ENCODE results near the gene NPLOC4.

Gene NPLOC4

GRCh38 chr17:81519284-81520020 is 117.5 kb downstream of the NPLOC4 start (continued):
- TF ChIP-seq KLF7 (tag by site-specific recombination; IDR thresholded peaks at IDR 0.05; ENCODE audit: borderline replicate concordance) (peak; percentile 49; the same call in 1 of the 2 replicates), SP7 (tag by site-specific recombination; IDR thresholded peaks at IDR 0.05) (peak; percentile 65), ZBTB21 (tag by site-specific recombination; IDR thresholded peaks at IDR 0.05) (0 out of 2 replicates have a peak, but pooled peaks have one; percentile 19), ZNF629 (tag by site-specific recombination; IDR thresholded peaks at IDR 0.05) (peak; percentile 34), ZBTB8A (tag by site-specific recombination; IDR thresholded peaks at IDR 0.05) (no peak), SCRT2 (tag by site-specific recombination; IDR thresholded peaks at IDR 0.05) (peak; percentile 94), OVOL3 (tag by site-specific recombination; IDR thresholded peaks at IDR 0.05) (no peak), KLF1 (tag by site-specific recombination; IDR thresholded peaks at IDR 0.05) (peak; percentile 84), BCL11A (tag by site-specific recombination; IDR thresholded peaks at IDR 0.05; ENCODE audit: low read depth) (peak; percentile 42; the same call in 1 of the 2 replicates), ZNF274 (IDR thresholded peaks at IDR 0.05; ENCODE audit: low read length) (no peak), ZNF274 (tag by site-specific recombination; IDR thresholded peaks at IDR 0.05; ENCODE audit: borderline replicate concordance) (no peak), SP3 (tag by site-specific recombination; IDR thresholded peaks at IDR 0.05) (peak; percentile 67), CTCF (tag by site-specific recombination; IDR thresholded peaks at IDR 0.05) (peak; percentile 55; the same call in 1 of the 2 replicates), KLF17 (tag by site-specific recombination; IDR thresholded peaks at IDR 0.05) (peak; percentile 69; the same call in 1 of the 2 replicates), KLF9 (tag by site-specific recombination; IDR thresholded peaks at IDR 0.05; ENCODE audit: low read depth) (peak; percentile 27; the same call in 1 of the 2 replicates), ZNF645 (tag by site-specific recombination; IDR thresholded peaks at IDR 0.05) (no peak), ZNF223 (tag by site-specific recombination; IDR thresholded peaks at IDR 0.05) (no peak), ZNF416 (tag by site-specific recombination; IDR thresholded peaks at IDR 0.05) (no peak), ZBTB17 (tag by site-specific recombination; IDR thresholded peaks at IDR 0.05) (no peak), SP2 (tag by site-specific recombination; IDR thresholded peaks at IDR 0.05) (peak; percentile 47; the same call in 1 of the 2 replicates), ZBTB26 (tag by site-specific recombination; optimal IDR thresholded peaks at IDR 0.05) (peak; percentile 54)

GRCh38 chr17:81518785-81519283 is 118.1 kb downstream of the NPLOC4 start:
- peaks cover 14% of the 10 kb centered on the region for H3K4me1 ChIP-seq (ENCODE audit: control insufficient read depth, insufficient read depth, low read length)
- peak overlapping the region; percentile 59; the same call in 1 of the 2 replicates for H3K27ac ChIP-seq (ENCODE audit: extremely low read depth, low read depth, low read length)
- POLR2A ChIA-PET = interaction anchor here (0.6 to 4.4 kb wide), 12 partner anchors 11 to 296 kb away, joined by 3 to 42 read pairs (median 4); partner anchors contain the start of genes ARL16, CEP131, FAAP100 and HGS
- no peak for TF ChIP-seq ZFP3 (tag by site-specific recombination; IDR thresholded peaks at IDR 0.05; ENCODE audit: low read depth)
- TF ChIP-seq KLF7 (tag by site-specific recombination; IDR thresholded peaks at IDR 0.05; ENCODE audit: borderline replicate concordance) = peak; percentile 59; the same call in 1 of the 2 replicates
- no peak for TF ChIP-seq ZBTB49 (tag by site-specific recombination; IDR thresholded peaks at IDR 0.05; ENCODE audit: low read depth)
- TF ChIP-seq ZNF664 (tag by site-specific recombination; IDR thresholded peaks at IDR 0.05) = no peak
- TF ChIP-seq KLF1 (tag by site-specific recombination; IDR thresholded peaks at IDR 0.05) = peak; percentile 75; the same call in 1 of the 2 replicates
- no peak for TF ChIP-seq ZFP69B (tag by site-specific recombination; IDR thresholded peaks at IDR 0.05)
- no peak for TF ChIP-seq ZBTB21 (tag by site-specific recombination; IDR thresholded peaks at IDR 0.05)
- no peak for TF ChIP-seq ZNF830 (tag by site-specific recombination; IDR thresholded peaks at IDR 0.05; ENCODE audit: low read depth)
- TF ChIP-seq ZNF324 (tag by site-specific recombination; IDR thresholded peaks at IDR 0.05) = no peak
- peak; percentile 46; the same call in 1 of the 2 replicates for TF ChIP-seq ZBTB8A (tag by site-specific recombination; IDR thresholded peaks at IDR 0.05)

More at GRCh38 chr17:81518785-81519283, 118.1 kb downstream of the NPLOC4 start:
- no peaks in the 10 kb centered on the region for H3K9me3 ChIP-seq (ENCODE audit: control insufficient read depth, insufficient read depth, low read depth, low read length)
- H3K36me3 ChIP-seq (ENCODE audit: control insufficient read depth in 2 of 2, insufficient read depth in 1 of 2, low read length in 2 of 2) = no peaks in the 10 kb centered on the region
- H3K4me3 ChIP-seq (ENCODE audit: low read depth, low read length) = peak overlapping the region; percentile 46
- CTCF ChIA-PET = interaction anchor here (0.6 to 3.6 kb wide), 11 partner anchors 10 to 264 kb away, joined by 3 to 25 read pairs (median 4); no protein-coding TSS in a partner anchor

Measured in HEK293 (cell line).